ENCODE results near the gene SRD5A3.

The SRD5A3 gene

GRCh38 chr4:55345980-55346850 is at the start of gene SRD5A3:
SRD5A3 (plus strand) TSS chr4:55346242; CDS start chr4:55346337, 95 bp downstream.
- DNase-seq (ENCODE audit: low spot score), result peak; percentile 89

GRCh38 chr4:55297346-55297745 is 48.7 kb upstream of the SRD5A3 start:
- DNase-seq (ENCODE audit: low spot score), result no peak

GRCh38 chr4:55303760-55304165 is 42.3 kb upstream of the SRD5A3 start:
- DNase-seq (ENCODE audit: low spot score), result peak; percentile 28

GRCh38 chr4:55304303-55304702 is 41.7 kb upstream of the SRD5A3 start:
- no peak for DNase-seq (ENCODE audit: low spot score)

- no peak for DNase-seq (ENCODE audit: low spot score)
Observed at GRCh38 chr4:55308071-55308470, 38.0 kb upstream of the SRD5A3 start.

GRCh38 chr4:55311792-55312488 is 34.1 kb upstream of the SRD5A3 start:
- DNase-seq (ENCODE audit: low spot score), result no peak

GRCh38 chr4:55312489-55313101 is 33.4 kb upstream of the SRD5A3 start:
- peak; percentile 43 for DNase-seq (ENCODE audit: low spot score)

- no peak for DNase-seq (ENCODE audit: low spot score)
Observed at GRCh38 chr4:55314141-55314820, 31.8 kb upstream of the SRD5A3 start.

GRCh38 chr4:55318175-55319129 is 27.6 kb upstream of the SRD5A3 start:
- no peak for DNase-seq (ENCODE audit: low spot score)

GRCh38 chr4:55321707-55322264 is 24.3 kb upstream of the SRD5A3 start:
- DNase-seq (ENCODE audit: low spot score), result peak; percentile 53

- DNase-seq (ENCODE audit: low spot score), result no peak
Observed at GRCh38 chr4:55323375-55323774, 22.7 kb upstream of the SRD5A3 start.

- DNase-seq (ENCODE audit: low spot score), result no peak
Observed at GRCh38 chr4:55326629-55327028, 19.4 kb upstream of the SRD5A3 start.

GRCh38 chr4:55329012-55329411 is 17.0 kb upstream of the SRD5A3 start:
- DNase-seq (ENCODE audit: low spot score), result no peak

- no peak for DNase-seq (ENCODE audit: low spot score)
Observed at GRCh38 chr4:55330241-55330640, 15.8 kb upstream of the SRD5A3 start.

GRCh38 chr4:55336138-55337034 is 9.7 kb upstream of the SRD5A3 start:
- DNase-seq (ENCODE audit: low spot score), result no peak

- no peak for DNase-seq (ENCODE audit: low spot score)
Observed at GRCh38 chr4:55337944-55338343, 8.1 kb upstream of the SRD5A3 start.

GRCh38 chr4:55338486-55338885 is 7.6 kb upstream of the SRD5A3 start:
- DNase-seq (ENCODE audit: low spot score), result no peak

- no peak for DNase-seq (ENCODE audit: low spot score)
Observed at GRCh38 chr4:55340266-55340665, 5.8 kb upstream of the SRD5A3 start.

GRCh38 chr4:55343887-55344286 is 2.2 kb upstream of the SRD5A3 start:
- DNase-seq (ENCODE audit: low spot score), result no peak

GRCh38 chr4:55345054-55345453 is 988 bp upstream of the SRD5A3 start:
- no peak for DNase-seq (ENCODE audit: low spot score)
